ENCODE results near the gene GABRB1. TPM values are rescaled to one million over a fixed set of nuclear protein-coding genes. Genes with fewer than 3 reads are reported as not detected.

GABRB1 gene
- total and polyA plus RNA-seq, 2 experiments from 2014 or later, result 0.26 to 0.97 TPM

DNA sequence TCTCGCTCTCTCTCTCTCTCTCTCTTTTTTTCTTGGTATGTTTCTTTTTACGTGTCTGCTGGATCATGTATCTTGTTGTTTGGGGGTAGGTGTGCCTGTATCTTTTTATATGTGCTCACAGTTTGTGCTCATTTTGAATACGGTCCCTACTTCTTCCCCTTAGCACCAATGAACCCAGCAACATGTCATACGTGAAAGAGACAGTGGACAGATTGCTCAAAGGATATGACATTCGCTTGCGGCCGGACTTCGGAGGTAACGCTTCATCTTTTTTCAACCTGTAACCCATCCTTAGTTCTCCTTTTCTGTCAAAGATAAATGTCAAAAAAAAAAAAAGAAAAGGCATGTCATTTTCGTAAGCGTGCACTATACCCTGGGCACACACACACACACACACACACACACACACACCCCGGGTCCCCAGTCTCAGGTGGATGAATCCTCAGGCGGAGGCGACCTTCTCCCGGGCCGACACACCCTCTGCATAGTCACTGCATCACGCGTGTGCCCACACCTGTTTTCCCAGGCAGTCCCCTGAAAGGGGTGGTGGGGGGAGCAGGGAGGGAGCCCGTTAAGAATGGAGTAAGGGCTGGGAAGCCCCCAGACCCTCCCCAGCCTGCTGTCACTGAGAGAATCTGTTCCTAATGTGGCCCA lies 511 bp downstream of the GABRB1 start:
- DNase-seq (ENCODE audit: low spot score) (no peak), ATAC-seq (peak; percentile 18)
- H2AFZ ChIP-seq, result peak overlapping the region; percentile 100
- no peaks in the 10 kb centered on the region; the same call in 1 of the 2 replicates for H3F3A ChIP-seq (replicated peaks; ENCODE audit: low read depth)
- no peaks in the 10 kb centered on the region for H4K20me1 ChIP-seq (replicated peaks; ENCODE audit: insufficient read depth)
- no peaks in the 10 kb centered on the region for H3K36me3 ChIP-seq (ENCODE audit: insufficient read depth)
- peaks cover 12% of the 10 kb centered on the region for H3K27me3 ChIP-seq (ENCODE audit: insufficient read depth)
- Mint-ChIP-seq H3K36me3 (ENCODE audit: low read depth) (no peaks in the 10 kb centered on the region), H3K27me3 (ENCODE audit: insufficient read depth, low read depth, poor library complexity) (peaks cover 20% of the 10 kb centered on the region), H3K4me3 (peak overlapping the region; percentile 87), H3K4me1 (peaks cover 10% of the 10 kb centered on the region; the same call in 2 of the 3 replicates), H3K9me3 (no peaks in the 10 kb centered on the region), H3K27ac (no peak overlapping the region)
- peak overlapping the region; percentile 87 for H3K4me2 ChIP-seq
- peaks cover 11% of the 10 kb centered on the region for H3K4me1 ChIP-seq (ENCODE audit: insufficient read depth)
- H3K9me2 ChIP-seq (ENCODE audit: insufficient read depth), result no peaks in the 10 kb centered on the region
- peak overlapping the region; percentile 69 for H3K4me3 ChIP-seq
- no peak for TF ChIP-seq STAT1 (IDR thresholded peaks at IDR 0.05; ENCODE audit: unreplicated experiment)
- TF ChIP-seq, protein P1, sequence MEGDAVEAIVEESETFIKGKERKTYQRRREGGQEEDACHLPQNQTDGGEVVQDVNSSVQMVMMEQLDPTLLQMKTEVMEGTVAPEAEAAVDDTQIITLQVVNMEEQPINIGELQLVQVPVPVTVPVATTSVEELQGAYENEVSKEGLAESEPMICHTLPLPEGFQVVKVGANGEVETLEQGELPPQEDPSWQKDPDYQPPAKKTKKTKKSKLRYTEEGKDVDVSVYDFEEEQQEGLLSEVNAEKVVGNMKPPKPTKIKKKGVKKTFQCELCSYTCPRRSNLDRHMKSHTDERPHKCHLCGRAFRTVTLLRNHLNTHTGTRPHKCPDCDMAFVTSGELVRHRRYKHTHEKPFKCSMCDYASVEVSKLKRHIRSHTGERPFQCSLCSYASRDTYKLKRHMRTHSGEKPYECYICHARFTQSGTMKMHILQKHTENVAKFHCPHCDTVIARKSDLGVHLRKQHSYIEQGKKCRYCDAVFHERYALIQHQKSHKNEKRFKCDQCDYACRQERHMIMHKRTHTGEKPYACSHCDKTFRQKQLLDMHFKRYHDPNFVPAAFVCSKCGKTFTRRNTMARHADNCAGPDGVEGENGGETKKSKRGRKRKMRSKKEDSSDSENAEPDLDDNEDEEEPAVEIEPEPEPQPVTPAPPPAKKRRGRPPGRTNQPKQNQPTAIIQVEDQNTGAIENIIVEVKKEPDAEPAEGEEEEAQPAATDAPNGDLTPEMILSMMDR (conservative IDR thresholded peaks at IDR 0.05; ENCODE audit: low read depth in 2 of 2), result no peak
- TF ChIP-seq ZNF331 (CRISPR knock-in tag; IDR thresholded peaks at IDR 0.05; ENCODE audit: low read depth), result no peak
- TF ChIP-seq, protein P2, sequence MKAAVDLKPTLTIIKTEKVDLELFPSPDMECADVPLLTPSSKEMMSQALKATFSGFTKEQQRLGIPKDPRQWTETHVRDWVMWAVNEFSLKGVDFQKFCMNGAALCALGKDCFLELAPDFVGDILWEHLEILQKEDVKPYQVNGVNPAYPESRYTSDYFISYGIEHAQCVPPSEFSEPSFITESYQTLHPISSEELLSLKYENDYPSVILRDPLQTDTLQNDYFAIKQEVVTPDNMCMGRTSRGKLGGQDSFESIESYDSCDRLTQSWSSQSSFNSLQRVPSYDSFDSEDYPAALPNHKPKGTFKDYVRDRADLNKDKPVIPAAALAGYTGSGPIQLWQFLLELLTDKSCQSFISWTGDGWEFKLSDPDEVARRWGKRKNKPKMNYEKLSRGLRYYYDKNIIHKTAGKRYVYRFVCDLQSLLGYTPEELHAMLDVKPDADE (IDR thresholded peaks at IDR 0.05), result no peak
- no peak for TF ChIP-seq ZNF114 (CRISPR knock-in tag; IDR thresholded peaks at IDR 0.05)
- no peak for TF ChIP-seq POLR2AphosphoS5 (IDR thresholded peaks at IDR 0.05; ENCODE audit: low read depth)
- no peak for TF ChIP-seq JUNB (IDR thresholded peaks at IDR 0.05; ENCODE audit: unreplicated experiment)
- no peak overlapping the region for H3K27ac ChIP-seq (ENCODE audit: low read depth)
- no peaks in the 10 kb centered on the region for H3K79me2 ChIP-seq (replicated peaks; ENCODE audit: insufficient read depth)

- no peaks in the 10 kb centered on the region for H3K9me3 Mint-ChIP-seq
- Histone ChIP-seq H3K4me3 (peak overlapping the region; percentile 69), H3K4me1 (ENCODE audit: insufficient read depth) (peaks cover 11% of the 10 kb centered on the region), H3F3A (replicated peaks; ENCODE audit: low read depth) (no peaks in the 10 kb centered on the region; the same call in 1 of the 2 replicates), H2AFZ (peak overlapping the region; percentile 100), H3K79me2 (replicated peaks; ENCODE audit: insufficient read depth) (no peaks in the 10 kb centered on the region), H3K36me3 (ENCODE audit: insufficient read depth) (no peaks in the 10 kb centered on the region), H3K27ac (ENCODE audit: low read depth) (no peak overlapping the region), H4K20me1 (replicated peaks; ENCODE audit: insufficient read depth) (no peaks in the 10 kb centered on the region), H3K9me2 (ENCODE audit: insufficient read depth) (no peaks in the 10 kb centered on the region), H3K27me3 (ENCODE audit: insufficient read depth) (peaks cover 12% of the 10 kb centered on the region), H3K4me2 (peak overlapping the region; percentile 87)
- peak overlapping the region; percentile 87 for H3K4me3 Mint-ChIP-seq
- DNase-seq (ENCODE audit: low spot score), result peak; percentile 85
- H3K27me3 Mint-ChIP-seq (ENCODE audit: insufficient read depth, low read depth, poor library complexity), result peaks cover 20% of the 10 kb centered on the region
- H3K4me1 Mint-ChIP-seq, result peaks cover 10% of the 10 kb centered on the region; the same call in 2 of the 3 replicates
- no peaks in the 10 kb centered on the region for H3K36me3 Mint-ChIP-seq (ENCODE audit: low read depth)
- ATAC-seq, result peak; percentile 92
- H3K27ac Mint-ChIP-seq, result no peak overlapping the region; the same call in 1 of the 2 replicates
- TF ChIP-seq POLR2AphosphoS5 (IDR thresholded peaks at IDR 0.05; ENCODE audit: low read depth) (0 out of 2 replicates have a peak, but pooled peaks have one; percentile 28), CREB1 (CRISPR knock-in tag; IDR thresholded peaks at IDR 0.05; ENCODE audit: low read depth) (no peak), JUNB (IDR thresholded peaks at IDR 0.05; ENCODE audit: unreplicated experiment) (no peak), EZH2phosphoT487 (IDR thresholded peaks at IDR 0.05; ENCODE audit: unreplicated experiment) (no peak), ZNF331 (CRISPR knock-in tag; IDR thresholded peaks at IDR 0.05; ENCODE audit: low read depth) (no peak), ZNF114 (CRISPR knock-in tag; IDR thresholded peaks at IDR 0.05) (peak; percentile 42; the same call in 1 of the 2 replicates), REST (IDR thresholded peaks at IDR 0.05; ENCODE audit: unreplicated experiment) (no peak), EZH2 (IDR thresholded peaks at IDR 0.05; ENCODE audit: low read depth, unreplicated experiment) (no peak), STAT1 (IDR thresholded peaks at IDR 0.05; ENCODE audit: unreplicated experiment) (no peak)
- TF ChIP-seq, protein P1 (conservative IDR thresholded peaks at IDR 0.05; ENCODE audit: low read depth in 2 of 2), result peak; percentile 74 to 86
Measured at GRCh38 chr4:47032405-47033106, 1.2 kb downstream of the GABRB1 start.

Data from GM23338 (cell line).